Heart left ventricle (tissue), 13 donors: ENCODE data around the gene PTBP3.

Experiments
- POLR2A ChIP-seq, 2 donors: fragments of 450-650 bp; IDR thresholded peaks; one replicate each; pipeline ENCODE4 v1.6.1; 2017; ENCODE audit warnings: antibody characterized with exemption in 2 of 2, mild to moderate bottlenecking in 2 of 2, moderate library complexity in 2 of 2
- TF ChIP-seq, protein P1 (sequence below), 12 donors: fragments of 200-600 bp; sonication (generic) in 4 of 12; IDR thresholded peaks; one replicate each; pipeline versions ENCODE4 v1.5.0 to v1.8.0; 2018 to 2022; ENCODE audit warnings: antibody characterized with exemption in 12 of 12, mild to moderate bottlenecking in 5 of 12
- donor health status: ischemic (EF 13 %, LVEDD 7.1; RV severe dilation, severe dysfunction).
- donor health status: DM: no; HTN: yes; CAD: no.
- donor health status: DM: no; HTN: no; CAD: no.
- donor health status: ischemic (EF 25% LVEDD 6.9; RV normal size, moderate dysfunction).
- donor health status: ischemic (EF 25% LVEDD 5.7; RV mildly dilated, moderate dysfunction).
- donor health status: ischemic (EF 35%, LVEDD 5.7; RV mildly dilated, moderate dysfunction).
- donor health status: nonischemic (EF 11% LVEDD 7.7; RV severe dilation, severe dysfunction).
- donor health status: DM: yes; HTN: yes; CAD: no.
- donor health status: PGD.
- donor health status: ischemic (EF 29% LVEDD 5.4; RV normal size, mild dysfunction).
- donor health status: nonischemic (EF 23%, LVEDD 6.1; RV moderate dilation, normal function).

DNA sequence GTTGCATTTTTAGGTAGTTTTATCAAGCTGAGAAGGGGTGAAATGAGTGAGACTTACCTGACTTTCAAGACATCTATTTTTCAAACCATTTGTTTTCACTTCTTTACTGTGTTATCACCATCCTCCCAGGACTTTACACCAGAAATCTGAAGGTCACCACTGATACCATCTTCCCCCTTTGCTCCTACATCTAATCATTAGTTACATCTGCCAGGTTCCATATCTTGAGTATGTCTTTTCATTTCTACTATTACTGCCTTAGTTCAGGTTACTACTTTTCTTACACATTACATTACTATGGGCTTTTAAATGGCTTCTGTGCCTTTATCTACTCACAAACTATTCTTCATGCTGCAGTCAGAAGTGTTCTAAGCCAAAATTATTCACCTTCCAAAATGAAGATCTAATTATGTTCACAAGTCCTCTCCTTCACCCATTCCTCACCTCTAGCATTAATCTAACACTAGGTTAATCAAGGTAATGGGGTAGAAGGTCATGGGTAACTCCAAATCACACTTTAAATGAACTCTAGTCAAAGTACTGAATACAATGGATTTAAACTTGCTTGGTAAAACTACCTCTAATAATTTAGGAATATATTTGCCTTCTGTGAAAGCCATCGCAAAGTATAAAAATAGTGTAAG is 44.4 kb upstream of the PTBP3 start:
- TF ChIP-seq, protein P1, sequence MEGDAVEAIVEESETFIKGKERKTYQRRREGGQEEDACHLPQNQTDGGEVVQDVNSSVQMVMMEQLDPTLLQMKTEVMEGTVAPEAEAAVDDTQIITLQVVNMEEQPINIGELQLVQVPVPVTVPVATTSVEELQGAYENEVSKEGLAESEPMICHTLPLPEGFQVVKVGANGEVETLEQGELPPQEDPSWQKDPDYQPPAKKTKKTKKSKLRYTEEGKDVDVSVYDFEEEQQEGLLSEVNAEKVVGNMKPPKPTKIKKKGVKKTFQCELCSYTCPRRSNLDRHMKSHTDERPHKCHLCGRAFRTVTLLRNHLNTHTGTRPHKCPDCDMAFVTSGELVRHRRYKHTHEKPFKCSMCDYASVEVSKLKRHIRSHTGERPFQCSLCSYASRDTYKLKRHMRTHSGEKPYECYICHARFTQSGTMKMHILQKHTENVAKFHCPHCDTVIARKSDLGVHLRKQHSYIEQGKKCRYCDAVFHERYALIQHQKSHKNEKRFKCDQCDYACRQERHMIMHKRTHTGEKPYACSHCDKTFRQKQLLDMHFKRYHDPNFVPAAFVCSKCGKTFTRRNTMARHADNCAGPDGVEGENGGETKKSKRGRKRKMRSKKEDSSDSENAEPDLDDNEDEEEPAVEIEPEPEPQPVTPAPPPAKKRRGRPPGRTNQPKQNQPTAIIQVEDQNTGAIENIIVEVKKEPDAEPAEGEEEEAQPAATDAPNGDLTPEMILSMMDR (IDR thresholded peaks at IDR 0.05): no peak
- TF ChIP-seq POLR2A (IDR thresholded peaks at IDR 0.05): no peak
